ENCODE measurements around the gene NMT2.
A peak's percentile ranks its signal among the peaks of the same experiment; 100 is the strongest.
"Not testable (repeated sequence)": the region's sequence is repeated elsewhere in the genome, so short reads cannot be mapped to it uniquely, and the experiment has no call there.

NMT2 gene

GRCh38 chr10:15168291-15168785 lies at the start of gene NMT2:
TSS of gene NMT2 (minus strand) at chr10:15168693. CDS start at chr10:15168612, 81 bp downstream.
- no peak for DNase-seq (ENCODE audit: low read depth in 2 of 2)

- DNase-seq (ENCODE audit: low read depth in 2 of 2) = no peak
Measured at GRCh38 chr10:15216700-15217099, 48.2 kb upstream of the NMT2 start.

DNA sequence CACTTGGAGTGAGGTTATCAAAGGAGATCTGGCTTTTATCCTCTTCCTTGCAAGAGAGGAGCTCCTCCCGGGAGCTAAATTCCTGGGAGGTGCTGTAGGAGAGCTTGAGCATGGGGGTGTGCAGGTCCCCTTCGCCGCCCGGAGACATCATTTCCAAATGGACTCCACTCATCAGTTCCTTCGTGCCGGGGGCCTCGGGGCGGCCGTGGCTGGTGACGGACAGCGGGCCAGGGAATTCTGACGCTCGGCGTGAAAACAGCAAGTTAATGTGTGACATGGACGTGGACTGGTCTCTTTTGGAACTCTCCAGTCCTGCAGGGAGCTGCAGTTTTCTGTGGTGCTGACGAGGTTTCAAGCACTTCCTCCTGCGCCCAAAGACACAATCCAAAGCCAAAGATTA lies 45.7 kb upstream of the NMT2 start:
- no peak for DNase-seq (ENCODE audit: low read depth in 2 of 2)

- DNase-seq (ENCODE audit: low read depth in 2 of 2) = no peak
Measured at GRCh38 chr10:15213461-15213861, 45.0 kb upstream of the NMT2 start.

DNA sequence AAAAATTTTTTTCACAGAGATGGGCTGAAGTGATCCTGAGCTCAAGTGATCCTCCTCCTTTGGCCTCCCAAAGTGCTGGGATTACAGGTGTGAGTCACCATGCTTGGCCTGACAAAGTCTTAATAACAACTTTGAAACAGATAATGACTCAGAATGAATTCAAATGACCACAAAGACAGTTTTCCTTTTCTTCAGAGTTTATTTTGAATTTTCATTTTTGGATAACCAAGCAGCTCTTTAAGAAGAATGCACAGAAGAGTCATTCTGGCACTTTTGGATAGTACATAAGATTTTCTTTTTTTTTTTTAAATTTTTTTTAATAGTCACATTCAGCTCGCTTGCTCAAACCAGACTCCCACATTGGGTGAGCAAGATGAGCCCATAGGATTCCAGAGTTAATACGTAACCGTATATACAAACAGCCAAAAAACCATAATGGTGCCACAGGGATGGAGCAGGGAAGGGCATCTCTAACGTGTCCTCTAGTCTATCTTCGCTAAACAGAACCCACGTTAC lies 43.0 kb upstream of the NMT2 start:
- DNase-seq (ENCODE audit: low read depth in 2 of 2) = no peak

GRCh38 chr10:15210521-15210920 lies 42.0 kb upstream of the NMT2 start:
- no peak for DNase-seq (ENCODE audit: low read depth in 2 of 2)

DNA sequence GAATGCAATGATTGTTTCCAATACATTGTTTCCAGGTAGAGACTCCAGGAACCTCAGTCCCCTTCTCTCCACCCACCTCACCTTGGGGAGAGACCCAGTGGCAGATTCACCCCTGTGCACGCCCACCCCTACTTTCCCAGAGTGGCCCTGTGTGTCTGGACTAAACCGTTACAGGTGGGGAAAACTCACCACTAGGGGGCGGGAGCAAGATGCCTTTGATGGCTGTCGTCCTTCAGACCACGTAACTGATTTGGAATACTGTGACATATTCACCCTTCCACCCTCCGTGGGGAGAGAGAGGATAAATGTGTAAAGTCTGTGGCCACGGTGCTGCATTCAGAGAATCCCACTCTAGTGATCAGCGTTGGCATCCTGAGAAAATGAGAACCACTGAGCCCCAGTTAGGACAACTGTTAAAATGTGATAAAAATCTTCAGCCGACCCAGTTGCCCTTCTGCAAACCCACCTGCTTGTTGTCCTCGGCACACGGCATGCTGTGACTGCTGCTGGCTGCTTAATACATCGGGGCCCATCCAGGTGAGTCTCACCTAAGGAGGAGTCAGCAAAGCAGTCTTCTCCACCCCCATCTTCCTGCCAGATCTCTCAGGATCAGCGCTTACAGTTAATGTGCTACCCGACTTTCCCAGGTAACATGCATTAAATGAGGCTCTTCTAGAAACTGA lies 41.5 kb upstream of the NMT2 start:
- DNase-seq (ENCODE audit: low read depth in 2 of 2) = peak; percentile 71 to 76

- DNase-seq (ENCODE audit: low read depth in 2 of 2) = no peak
Measured at GRCh38 chr10:15208221-15208620, 39.7 kb upstream of the NMT2 start.

DNA sequence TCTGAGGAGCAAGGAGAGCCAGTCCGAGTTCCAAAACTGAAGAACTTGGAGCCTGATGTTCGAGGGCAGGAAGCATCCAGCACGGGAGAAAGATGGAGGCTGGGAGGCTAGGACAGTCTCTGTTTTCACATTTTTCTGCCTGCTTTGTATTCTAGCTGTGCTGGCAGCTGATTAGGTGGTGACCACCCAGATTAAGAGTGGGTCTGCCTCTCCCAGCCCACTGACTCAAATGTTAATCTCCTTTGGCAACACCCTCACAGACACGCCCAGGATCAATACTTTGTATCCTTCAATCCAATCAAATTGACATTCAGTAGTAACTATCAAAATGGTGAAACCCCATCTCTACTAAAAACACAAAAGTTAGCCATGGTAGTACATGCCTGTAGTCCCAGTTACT lies 38.9 kb upstream of the NMT2 start:
- not testable (repeated sequence) for DNase-seq (ENCODE audit: low read depth in 2 of 2)

DNA sequence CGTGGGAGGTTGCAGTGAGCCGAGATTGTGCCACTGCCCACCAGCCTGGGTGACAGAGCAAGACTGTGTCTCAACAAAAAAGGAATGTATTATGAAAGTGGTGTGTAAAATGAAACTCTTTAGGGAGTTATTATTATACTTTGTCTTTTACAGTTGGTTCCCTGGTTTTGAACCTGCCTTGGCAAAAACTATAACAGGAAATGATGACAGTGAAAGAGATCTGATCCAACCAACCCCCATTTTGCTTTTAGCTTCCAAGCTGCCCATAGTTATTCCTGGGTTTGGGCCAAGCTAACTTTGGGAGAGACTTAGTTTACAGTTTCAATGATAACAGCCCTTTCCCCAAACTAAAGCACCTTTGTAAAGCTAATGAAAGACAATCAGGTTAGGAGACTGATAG lies 34.1 kb upstream of the NMT2 start:
- DNase-seq (ENCODE audit: low read depth in 2 of 2) = no peak

DNA sequence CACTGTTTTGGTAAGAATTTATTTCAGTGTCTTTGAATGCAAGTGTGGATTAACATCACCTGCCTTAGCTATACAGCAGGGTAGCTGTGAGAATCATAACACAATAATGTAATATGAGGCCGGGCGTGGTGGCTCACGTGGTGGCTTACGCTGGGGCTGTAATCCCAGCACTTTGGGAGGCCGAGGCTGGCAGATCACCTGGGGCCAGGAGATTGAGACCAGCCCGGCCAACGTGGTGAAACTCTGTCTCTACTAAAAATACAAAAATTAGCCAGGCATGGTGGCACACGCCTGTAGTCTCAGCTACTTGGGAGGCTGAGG lies 33.8 kb upstream of the NMT2 start:
- not testable (repeated sequence) for DNase-seq (ENCODE audit: low read depth in 2 of 2)

DNA sequence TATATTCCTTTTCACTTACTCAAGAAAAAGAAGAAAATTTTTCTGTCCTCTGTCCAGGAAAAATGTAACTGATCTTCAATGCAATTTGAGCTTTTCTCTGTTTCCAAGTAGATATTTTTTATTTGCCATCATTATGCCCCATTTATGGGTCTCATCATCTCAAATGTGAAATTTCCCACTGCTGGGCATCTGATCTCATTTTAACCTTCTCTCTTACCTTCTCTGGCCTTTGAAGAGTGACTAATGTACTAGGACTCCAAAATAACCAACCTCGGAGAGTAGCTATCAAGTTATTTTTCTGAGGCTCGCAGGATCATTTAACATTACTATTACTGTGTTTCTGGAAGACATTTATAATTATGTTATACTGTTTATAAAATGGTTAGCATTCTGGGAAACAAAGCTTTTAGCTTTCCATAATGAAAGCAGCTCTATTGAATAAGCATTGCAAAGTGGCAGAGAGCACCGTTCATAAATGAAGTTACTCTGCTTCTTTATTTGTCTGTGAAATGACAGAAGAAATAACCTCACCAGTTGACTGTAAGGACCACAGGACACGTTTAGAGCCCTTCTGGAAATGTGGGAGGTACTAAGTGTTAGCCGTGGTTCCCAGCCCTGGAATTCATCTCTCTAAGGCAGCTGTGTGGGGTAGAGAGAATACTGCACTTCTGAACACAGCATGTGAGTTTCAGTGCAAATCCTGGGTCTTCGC lies 33.3 kb upstream of the NMT2 start:
- no peak for DNase-seq (ENCODE audit: low read depth in 2 of 2)

DNA sequence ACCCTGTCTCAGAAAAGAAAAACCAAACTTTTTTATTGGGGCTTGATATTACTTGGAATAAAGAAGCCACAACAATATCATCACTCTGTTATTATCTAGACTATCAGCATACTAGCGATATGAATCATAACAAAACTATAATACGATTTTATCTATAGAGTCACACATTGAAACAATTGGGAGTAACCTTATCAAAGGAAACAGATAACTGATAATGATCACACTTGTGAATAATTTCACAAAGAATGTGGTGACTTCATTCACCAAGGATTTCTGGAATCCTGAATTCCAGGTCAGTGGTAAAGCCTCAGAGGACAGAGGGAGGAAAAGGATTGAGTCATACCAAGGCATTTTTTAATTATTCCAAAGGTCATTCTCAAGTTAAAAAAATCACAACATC lies 32.1 kb upstream of the NMT2 start:
- no peak for DNase-seq (ENCODE audit: low read depth in 2 of 2)

- no peak for DNase-seq (ENCODE audit: low read depth in 2 of 2)
Measured at GRCh38 chr10:15197911-15198310, 29.4 kb upstream of the NMT2 start.

GRCh38 chr10:15197276-15197675 lies 28.8 kb upstream of the NMT2 start:
- no peak for DNase-seq (ENCODE audit: low read depth in 2 of 2)

- DNase-seq (ENCODE audit: low read depth in 2 of 2) = no peak
Measured at GRCh38 chr10:15196021-15196834, 27.7 kb upstream of the NMT2 start.

- no peak for DNase-seq (ENCODE audit: low read depth in 2 of 2)
Measured at GRCh38 chr10:15189133-15189885, 20.8 kb upstream of the NMT2 start.

DNA sequence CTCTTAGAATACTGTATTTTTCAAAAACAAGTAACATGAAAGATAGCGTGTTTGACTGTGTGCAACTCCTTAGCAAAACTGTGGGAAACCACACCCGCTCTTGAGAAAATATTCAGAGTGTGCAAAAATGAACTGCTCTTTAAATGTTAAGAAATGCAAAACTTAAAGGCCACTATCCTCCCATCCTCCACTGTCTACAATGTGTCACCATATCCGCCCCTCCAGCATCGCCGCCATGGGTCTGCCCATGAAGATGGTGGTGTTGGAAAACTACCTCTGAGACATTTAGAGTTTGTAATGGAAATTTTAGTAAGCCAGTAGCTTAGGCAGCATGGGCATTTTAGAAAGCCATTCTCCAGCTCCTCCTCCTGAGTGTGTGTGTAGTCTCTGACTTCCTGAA lies 20.1 kb upstream of the NMT2 start:
- no peak for DNase-seq (ENCODE audit: low read depth in 2 of 2)

DNA sequence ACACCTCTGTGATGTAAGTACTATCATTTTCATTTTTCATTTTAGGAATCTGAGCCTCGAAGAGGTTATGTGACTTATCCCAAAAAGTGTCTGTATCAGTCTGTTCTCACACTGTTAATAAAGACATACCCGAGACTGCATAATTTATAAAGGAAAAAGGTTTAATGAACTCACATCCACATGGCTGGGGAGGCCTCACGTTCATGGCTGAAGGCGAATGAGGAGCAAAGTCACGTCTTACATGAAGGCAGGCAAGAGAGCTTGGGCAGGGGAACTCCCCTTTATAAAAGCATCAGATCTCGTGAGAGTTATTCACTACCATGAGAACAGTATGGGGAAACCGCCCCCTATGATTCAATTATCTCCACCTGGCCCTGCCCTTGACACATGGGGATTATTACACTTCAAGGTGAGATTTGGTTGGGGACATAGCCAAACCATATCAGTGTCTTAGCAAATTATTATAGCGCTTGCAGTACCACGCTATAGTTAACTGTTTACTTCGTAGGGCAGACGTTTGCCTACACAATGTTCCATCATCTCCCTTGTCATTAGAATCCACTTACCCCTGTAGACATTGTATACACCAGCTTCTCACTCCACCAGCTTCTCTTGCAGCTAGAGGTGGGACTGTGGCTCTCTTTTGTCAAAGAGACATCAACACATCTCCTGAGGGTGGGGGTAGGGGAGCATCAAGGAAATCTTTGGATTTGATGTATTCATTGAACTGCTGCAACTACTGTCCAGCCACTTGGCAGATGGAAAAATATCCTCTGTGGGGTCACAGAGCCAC lies 15.4 kb upstream of the NMT2 start:
- no peak for DNase-seq (ENCODE audit: low read depth in 2 of 2)

- DNase-seq (ENCODE audit: low read depth in 2 of 2) = no peak
Measured at GRCh38 chr10:15182540-15183207, 14.2 kb upstream of the NMT2 start.

Data from stimulated activated CD8-positive, alpha-beta memory T cell treated with anti-CD3 and anti-CD28 coated beads, Interleukin-2, amount 100 ng/mL, for 48 hours (primary cell).